Skeletal muscle tissue (tissue), 4 donors: Measurements from ENCODE around the gene TNF. TPM values are rescaled to one million over a fixed set of nuclear protein-coding genes. Genes with fewer than 3 reads are reported as not detected.

Experiments
- H3K27ac ChIP-seq: one replicate; pipeline ENCODE4 v1.7.0; 2013; ENCODE audit warnings: mild to moderate bottlenecking, low read depth, low read length, inconsistent platforms
- H3K27me3 ChIP-seq, 3 donors: one replicate each; pipeline ENCODE4 v1.7.0; 2013; ENCODE audit warnings: low read length in 3 of 3; ENCODE audit not compliant: control insufficient read depth in 3 of 3, insufficient read depth in 3 of 3
- H3K36me3 ChIP-seq, 3 donors: one replicate each; pipeline ENCODE4 v1.7.0; 2013; ENCODE audit warnings: low read length in 3 of 3; ENCODE audit not compliant: control insufficient read depth in 3 of 3, insufficient read depth in 3 of 3
- H3K4me1 ChIP-seq, 3 donors: one replicate each; pipeline ENCODE4 v1.7.0; 2013; ENCODE audit warnings: low read length in 3 of 3, mild to moderate bottlenecking in 3 of 3; ENCODE audit not compliant: control insufficient read depth in 3 of 3, insufficient read depth in 3 of 3
- H3K4me3 ChIP-seq, 3 donors: one replicate each; pipeline ENCODE4 v1.7.0; 2013; ENCODE audit warnings: low read length in 3 of 3
- H3K9ac ChIP-seq, 3 donors: one replicate each; pipeline ENCODE4 v1.7.0; 2013; ENCODE audit warnings: low read length in 3 of 3, mild to moderate bottlenecking in 3 of 3, moderate library complexity in 2 of 3, low read depth in 1 of 3
- H3K9me3 ChIP-seq, 3 donors: one replicate each; pipeline ENCODE4 v1.7.0; 2013; ENCODE audit warnings: low read length in 3 of 3; ENCODE audit not compliant: control insufficient read depth in 3 of 3
- total RNA-seq: library from RNA; depleted of rRNA; stranded (reverse); fragments of >200 nt; gene quantifications from one replicate; pipeline ENCODE4 v1.2.3, GENCODE V29; 2014
- donor health status: Osteomylitis.

TNF gene
- total RNA-seq: not detected

DNA sequence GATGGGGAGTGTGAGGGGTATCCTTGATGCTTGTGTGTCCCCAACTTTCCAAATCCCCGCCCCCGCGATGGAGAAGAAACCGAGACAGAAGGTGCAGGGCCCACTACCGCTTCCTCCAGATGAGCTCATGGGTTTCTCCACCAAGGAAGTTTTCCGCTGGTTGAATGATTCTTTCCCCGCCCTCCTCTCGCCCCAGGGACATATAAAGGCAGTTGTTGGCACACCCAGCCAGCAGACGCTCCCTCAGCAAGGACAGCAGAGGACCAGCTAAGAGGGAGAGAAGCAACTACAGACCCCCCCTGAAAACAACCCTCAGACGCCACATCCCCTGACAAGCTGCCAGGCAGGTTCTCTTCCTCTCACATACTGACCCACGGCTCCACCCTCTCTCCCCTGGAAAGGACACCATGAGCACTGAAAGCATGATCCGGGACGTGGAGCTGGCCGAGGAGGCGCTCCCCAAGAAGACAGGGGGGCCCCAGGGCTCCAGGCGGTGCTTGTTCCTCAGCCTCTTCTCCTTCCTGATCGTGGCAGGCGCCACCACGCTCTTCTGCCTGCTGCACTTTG lies at the start of gene TNF:
Gene TNF, plus strand, starts transcription at position 231 of the 567 bp plus-strand sequence. Its CDS starts 177 bp downstream, at position 408.
- Histone ChIP-seq H3K4me1 (peaks cover 1 to 6% (median 6%) of the 10 kb centered on the region in 3 donors), H3K27me3 (no peaks in the 10 kb centered on the region), H3K27ac (no peak within 1 kb of the TSS), H3K4me3 (peak within 1 kb of the TSS; percentile 2 to 64 (median 33)), H3K36me3 (no peaks in the 10 kb centered on the region), H3K9ac (peak within 1 kb of the TSS; percentile 42 to 62 (median 57)), H3K9me3 (no peaks in the 10 kb centered on the region)

DNA sequence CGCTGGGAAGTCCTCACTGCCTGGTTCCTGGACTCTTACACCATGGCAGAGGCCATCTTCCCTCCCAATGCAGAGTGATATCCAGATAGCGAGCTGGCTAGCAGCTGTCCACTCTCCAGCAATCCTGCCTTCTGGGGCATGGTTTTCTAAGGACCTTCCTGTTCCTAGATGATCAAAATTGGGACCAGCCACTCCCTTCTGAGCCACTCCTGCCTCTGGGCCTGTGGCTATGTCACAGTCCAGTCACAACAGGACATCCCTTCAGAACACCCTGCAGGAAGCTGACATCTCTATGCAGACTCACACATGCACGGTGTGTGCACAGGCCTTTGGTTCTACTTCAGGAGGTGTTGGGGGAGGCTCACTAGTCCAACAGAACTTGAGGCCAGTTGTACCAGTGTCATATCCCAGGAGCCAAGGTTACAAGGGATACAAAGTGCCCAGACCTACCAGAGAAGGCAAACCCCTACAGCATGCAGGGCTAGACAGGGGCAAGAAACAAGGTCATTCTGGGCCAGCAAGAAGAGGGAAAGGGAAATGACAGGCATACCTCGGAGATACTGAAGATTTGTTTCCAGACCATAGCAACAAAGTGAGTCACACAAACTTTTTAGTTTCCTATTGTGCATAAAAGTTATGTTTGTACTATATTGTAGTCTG lies 49.3 kb upstream of the TNF start:
- Histone ChIP-seq H3K4me1 (peaks cover 3 to 4% (median 4%) of the 10 kb centered on the region in 3 donors), H3K27me3 (no peaks in the 10 kb centered on the region), H3K36me3 (peaks cover 14 to 16% (median 14%) of the 10 kb centered on the region in 3 donors), H3K9ac (no peak overlapping the region), H3K9me3 (no peaks in the 10 kb centered on the region), H3K27ac (no peak overlapping the region), H3K4me3 (no peak overlapping the region)

- Histone ChIP-seq H3K36me3 (peaks cover 27 to 35% (median 32%) of the 10 kb centered on the region in 3 donors), H3K27ac (no peak overlapping the region), H3K4me3 (no peak overlapping the region), H3K4me1 (peaks cover 3 to 4% (median 4%) of the 10 kb centered on the region in 3 donors), H3K9me3 (no peaks in the 10 kb centered on the region), H3K27me3 (no peaks in the 10 kb centered on the region), H3K9ac (no peak overlapping the region)
Measured at GRCh38 chr6:31528307-31528777, 47.0 kb upstream of the TNF start.

- Histone ChIP-seq H3K9ac (no peak within 1 kb of the TSS), H3K4me3 (no peak within 1 kb of the TSS), H3K27me3 (no peaks in the 10 kb centered on the region), H3K4me1 (peaks cover 3 to 4% (median 4%) of the 10 kb centered on the region in 3 donors), H3K36me3 (peaks cover 30 to 39% (median 37%) of the 10 kb centered on the region in 3 donors), H3K9me3 (no peaks in the 10 kb centered on the region), H3K27ac (no peak within 1 kb of the TSS)
Measured at GRCh38 chr6:31528821-31529328, 46.5 kb upstream of the TNF start, which contains the start of gene MCCD1. Gene MCCD1 (plus strand): TSS chr6:31528962. CDS start chr6:31529015, 53 bp downstream.

- peaks cover 37 to 45% (median 44%) of the 10 kb centered on the region in 3 donors for H3K36me3 ChIP-seq
- H3K9me3 ChIP-seq: no peaks in the 10 kb centered on the region
- H3K27me3 ChIP-seq: no peaks in the 10 kb centered on the region
- H3K4me3 ChIP-seq: no peak overlapping the region
- no peak overlapping the region for H3K27ac ChIP-seq
- no peak overlapping the region for H3K9ac ChIP-seq
- H3K4me1 ChIP-seq: peaks cover 3 to 4% (median 4%) of the 10 kb centered on the region in 3 donors
Measured at GRCh38 chr6:31529329-31530150, 45.8 kb upstream of the TNF start.

DNA sequence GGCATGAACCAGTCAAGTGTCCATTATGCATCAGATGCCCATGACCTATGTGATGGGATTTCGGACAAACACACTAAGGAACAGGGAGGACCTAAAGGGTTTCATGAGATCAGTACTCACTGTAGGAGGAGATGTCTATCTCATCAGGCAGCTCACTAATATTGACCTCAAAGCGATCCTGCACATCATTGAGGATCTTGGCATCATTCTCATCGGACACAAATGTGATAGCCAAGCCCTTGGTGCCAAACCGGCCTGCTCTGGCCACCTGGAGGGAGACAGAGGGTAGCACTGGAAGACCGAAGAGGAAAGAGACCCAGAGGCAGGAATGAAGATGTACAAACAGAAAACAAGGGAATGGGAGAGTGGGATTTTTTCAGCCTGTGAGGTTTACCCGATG lies 44.7 kb upstream of the TNF start:
- peaks cover 48 to 57% (median 55%) of the 10 kb centered on the region in 3 donors for H3K36me3 ChIP-seq
- no peak overlapping the region for H3K27ac ChIP-seq
- H3K27me3 ChIP-seq: no peaks in the 10 kb centered on the region
- no peaks in the 10 kb centered on the region for H3K9me3 ChIP-seq
- no peak overlapping the region for H3K4me3 ChIP-seq
- H3K4me1 ChIP-seq: peaks cover 3 to 4% (median 4%) of the 10 kb centered on the region in 3 donors
- H3K9ac ChIP-seq: no peak overlapping the region

DNA sequence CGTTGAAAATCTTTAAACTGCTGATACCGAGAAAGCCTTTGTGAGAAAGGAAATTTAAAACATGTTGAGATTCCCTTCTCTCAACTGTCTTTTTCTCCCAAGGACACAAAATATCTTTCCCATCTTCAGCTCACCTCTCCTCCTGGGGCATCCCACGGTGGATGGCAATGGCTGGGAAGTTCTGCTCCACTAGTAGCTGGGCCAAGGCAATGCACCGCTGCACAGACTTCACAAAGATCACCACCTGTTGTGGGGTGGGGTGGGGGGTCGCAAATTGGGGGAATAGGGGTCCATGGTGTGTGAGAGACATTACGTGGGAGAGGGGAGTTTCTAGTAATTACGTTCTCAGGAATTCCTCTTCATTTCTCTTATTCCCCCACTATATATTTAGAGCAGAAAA lies 44.2 kb upstream of the TNF start:
- Histone ChIP-seq H3K36me3 (peaks cover 53 to 62% (median 60%) of the 10 kb centered on the region in 3 donors), H3K4me3 (no peak overlapping the region), H3K9me3 (no peaks in the 10 kb centered on the region), H3K27me3 (no peaks in the 10 kb centered on the region), H3K27ac (no peak overlapping the region), H3K4me1 (peaks cover 3 to 4% (median 4%) of the 10 kb centered on the region in 3 donors), H3K9ac (no peak overlapping the region)

DNA sequence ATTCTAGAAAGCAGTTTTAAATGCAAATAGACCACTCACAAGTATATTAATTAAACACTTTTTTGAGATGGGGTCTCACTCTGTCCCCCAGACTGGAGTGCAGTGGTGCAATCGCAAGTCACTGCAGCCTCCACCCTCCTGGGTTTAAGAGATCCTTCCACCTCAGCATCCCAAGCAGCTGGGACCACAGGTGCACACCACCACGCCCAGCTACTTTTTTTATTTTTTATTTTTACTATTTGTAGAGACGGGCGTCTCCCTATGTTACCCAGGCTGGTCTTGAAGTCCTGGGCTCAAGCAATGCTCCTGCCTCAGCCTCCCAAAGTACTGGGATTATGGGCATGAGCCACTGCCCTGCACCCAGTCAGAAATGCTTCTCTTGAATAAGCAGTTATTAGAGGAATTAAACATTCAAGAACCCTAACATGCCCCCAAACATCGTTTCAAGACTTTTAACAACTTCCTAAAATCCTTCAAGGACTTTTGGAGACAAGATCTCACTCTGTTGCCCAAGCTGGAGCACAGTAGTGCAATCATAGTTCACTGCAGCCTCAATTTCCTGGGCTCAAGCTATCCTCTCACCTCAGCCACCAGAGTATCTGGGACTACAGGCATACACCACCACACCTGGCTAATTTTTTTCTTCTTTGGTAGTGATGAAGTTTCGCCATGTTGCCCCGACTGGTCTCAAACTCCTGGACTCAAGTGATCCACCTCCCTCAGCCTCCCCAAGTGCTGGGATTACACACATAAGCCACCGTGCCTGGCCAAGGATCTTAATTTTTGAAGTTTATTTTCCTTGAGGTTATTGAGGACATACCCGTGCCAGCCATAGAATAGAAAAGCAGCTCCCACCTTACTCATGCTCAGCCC lies 43.4 kb upstream of the TNF start:
- no peak overlapping the region for H3K27ac ChIP-seq
- no peak overlapping the region for H3K9ac ChIP-seq
- peaks cover 60 to 68% (median 65%) of the 10 kb centered on the region in 3 donors for H3K36me3 ChIP-seq
- H3K27me3 ChIP-seq: no peaks in the 10 kb centered on the region
- H3K4me3 ChIP-seq: no peak overlapping the region
- peaks cover 3 to 4% (median 4%) of the 10 kb centered on the region in 3 donors for H3K4me1 ChIP-seq
- H3K9me3 ChIP-seq: no peaks in the 10 kb centered on the region
